ENCODE measurements around the gene ATP6V0D1.

ATP6V0D1 gene

DNA sequence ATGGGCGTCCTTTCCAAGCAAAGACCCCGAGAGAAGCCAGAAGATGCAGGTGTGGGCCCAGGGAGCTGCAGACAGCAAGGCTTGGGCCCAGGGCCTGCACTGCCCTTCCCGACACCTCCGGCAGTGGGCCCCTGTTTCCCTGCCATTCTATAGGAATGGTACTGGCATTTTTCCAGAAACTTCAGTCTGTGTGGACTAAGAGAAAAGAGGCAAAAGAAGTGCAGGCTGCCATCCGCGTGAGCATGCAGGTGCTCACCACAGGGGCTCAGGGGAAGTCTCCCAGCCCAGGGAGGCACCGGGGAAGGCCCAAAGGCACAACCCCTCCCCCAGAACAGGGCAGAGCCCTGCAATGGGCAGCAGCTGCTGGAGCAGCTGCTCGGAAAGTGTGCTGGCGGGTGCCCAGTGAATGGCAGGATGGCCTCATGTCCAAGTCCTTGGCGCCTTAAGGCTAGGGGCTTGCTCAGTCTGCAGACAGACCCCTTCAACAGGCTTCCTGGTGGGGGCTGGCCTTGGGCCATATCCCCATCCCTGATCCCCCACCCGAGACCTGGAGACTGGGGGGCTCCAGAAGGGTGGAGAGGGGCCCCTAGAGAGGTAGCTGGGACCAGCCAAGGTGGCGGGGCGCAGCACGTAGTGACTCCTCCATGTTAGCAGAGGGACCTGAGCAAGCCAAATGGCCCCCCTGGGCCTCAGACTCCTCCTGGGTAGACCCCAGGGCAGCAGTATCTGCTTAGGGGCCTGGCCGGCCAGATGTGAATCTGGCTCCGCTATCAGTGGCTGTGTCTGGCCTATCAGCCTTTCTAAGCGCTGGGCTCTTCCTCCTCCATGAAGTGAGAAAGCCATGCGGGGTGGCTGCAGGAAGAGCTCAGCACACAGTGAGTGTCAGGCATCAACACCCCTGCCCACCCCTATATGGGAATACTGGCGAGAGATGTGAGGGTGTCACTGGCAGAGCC, 80.9 kb downstream of the ATP6V0D1 start:
- no peak overlapping the region for H3K4me3 ChIP-seq (ENCODE audit: low read depth in 1 of 2, low read length in 2 of 2)
- H3K9me3 ChIP-seq (ENCODE audit: control insufficient read depth in 1 of 2, low read length in 2 of 2) = no peaks in the 10 kb centered on the region
- no peaks in the 10 kb centered on the region for H3K27me3 ChIP-seq (ENCODE audit: low read depth, low read length)
- H3K27ac ChIP-seq (ENCODE audit: low read length) = no peak overlapping the region
- no peaks in the 10 kb centered on the region for H3K36me3 ChIP-seq (ENCODE audit: control insufficient read depth in 1 of 2, insufficient read depth in 2 of 2, low read length in 2 of 2)
- peaks cover 4 to 49% of the 10 kb centered on the region in 2 donors for H3K4me1 ChIP-seq (ENCODE audit: control insufficient read depth in 1 of 2, insufficient read depth in 2 of 2, low read length in 2 of 2)

DNA sequence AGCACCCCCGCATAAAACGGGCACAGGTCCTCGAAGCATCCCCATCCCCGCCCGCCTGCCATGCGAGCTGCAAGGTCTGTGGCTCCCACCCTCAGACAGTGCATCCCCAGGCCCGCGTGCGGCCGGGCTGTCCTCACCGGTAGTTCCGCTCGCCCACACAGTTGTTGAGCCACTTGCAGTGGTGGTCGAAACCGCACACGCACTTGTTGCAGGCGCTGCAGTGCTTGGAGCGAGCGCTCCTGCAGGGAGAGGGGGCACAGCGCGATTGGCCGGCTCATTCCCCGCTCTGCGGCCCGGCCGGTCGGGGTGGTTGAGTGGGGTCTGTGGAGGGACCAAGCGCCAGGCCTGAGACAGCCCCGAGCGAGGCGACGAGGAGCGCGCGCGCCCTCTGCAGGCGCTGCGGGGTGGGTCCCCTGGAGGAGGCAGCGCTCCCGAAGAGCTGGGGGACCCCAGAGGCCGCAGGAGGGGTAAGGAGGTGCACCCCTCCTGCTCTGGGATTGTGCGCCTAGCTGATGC, 81.7 kb downstream of the ATP6V0D1 start:
- Histone ChIP-seq H3K27ac (ENCODE audit: low read length) (no peak overlapping the region), H3K36me3 (ENCODE audit: control insufficient read depth in 1 of 2, insufficient read depth in 2 of 2, low read length in 2 of 2) (no peaks in the 10 kb centered on the region), H3K4me3 (ENCODE audit: low read depth in 1 of 2, low read length in 2 of 2) (peak overlapping the region in 1 of 2 donors; percentile 31), H3K4me1 (ENCODE audit: control insufficient read depth in 1 of 2, insufficient read depth in 2 of 2, low read length in 2 of 2) (peaks cover 4 to 52% of the 10 kb centered on the region in 2 donors), H3K9me3 (ENCODE audit: control insufficient read depth in 1 of 2, low read length in 2 of 2) (no peaks in the 10 kb centered on the region), H3K27me3 (ENCODE audit: low read depth, low read length) (no peaks in the 10 kb centered on the region)

DNA sequence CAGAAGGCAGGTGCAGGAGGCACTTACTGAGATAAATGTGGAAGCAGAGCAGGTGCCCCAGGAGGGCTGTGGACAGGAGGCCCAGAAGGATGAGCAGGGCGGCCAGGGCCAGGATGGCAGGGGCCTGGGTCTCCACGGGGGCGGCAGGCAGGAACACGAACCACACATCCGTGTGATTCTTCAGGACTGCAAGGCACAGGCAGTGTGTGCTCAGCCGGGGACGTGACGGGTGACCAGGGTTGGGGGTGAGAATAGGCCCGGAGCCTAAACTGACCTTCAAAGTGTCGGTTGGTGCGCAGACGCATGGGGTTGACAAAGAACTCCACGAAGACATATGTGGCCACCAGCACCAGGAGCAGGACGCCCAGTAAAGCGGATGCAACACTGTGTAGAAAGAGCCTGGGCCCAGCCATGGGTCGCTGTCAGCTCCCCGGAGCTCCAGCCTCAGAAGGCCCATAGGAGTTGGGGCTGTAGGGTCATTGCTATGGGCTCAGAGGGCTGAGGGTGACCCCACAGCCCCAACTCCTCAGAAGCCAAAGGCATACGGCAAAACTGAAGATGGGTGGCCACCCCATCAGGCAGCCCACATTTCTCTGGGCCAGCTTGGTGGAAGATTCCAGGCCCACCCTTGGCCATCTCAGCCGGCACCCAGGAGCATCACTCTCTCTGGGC, 82.3 kb downstream of the ATP6V0D1 start:
- Histone ChIP-seq H3K9me3 (ENCODE audit: control insufficient read depth in 1 of 2, low read length in 2 of 2) (no peaks in the 10 kb centered on the region), H3K4me3 (ENCODE audit: low read depth in 1 of 2, low read length in 2 of 2) (no peak overlapping the region), H3K4me1 (ENCODE audit: control insufficient read depth in 1 of 2, insufficient read depth in 2 of 2, low read length in 2 of 2) (peaks cover 4 to 52% of the 10 kb centered on the region in 2 donors), H3K27ac (ENCODE audit: low read length) (no peak overlapping the region), H3K27me3 (ENCODE audit: low read depth, low read length) (no peaks in the 10 kb centered on the region), H3K36me3 (ENCODE audit: control insufficient read depth in 1 of 2, insufficient read depth in 2 of 2, low read length in 2 of 2) (no peaks in the 10 kb centered on the region)

DNA sequence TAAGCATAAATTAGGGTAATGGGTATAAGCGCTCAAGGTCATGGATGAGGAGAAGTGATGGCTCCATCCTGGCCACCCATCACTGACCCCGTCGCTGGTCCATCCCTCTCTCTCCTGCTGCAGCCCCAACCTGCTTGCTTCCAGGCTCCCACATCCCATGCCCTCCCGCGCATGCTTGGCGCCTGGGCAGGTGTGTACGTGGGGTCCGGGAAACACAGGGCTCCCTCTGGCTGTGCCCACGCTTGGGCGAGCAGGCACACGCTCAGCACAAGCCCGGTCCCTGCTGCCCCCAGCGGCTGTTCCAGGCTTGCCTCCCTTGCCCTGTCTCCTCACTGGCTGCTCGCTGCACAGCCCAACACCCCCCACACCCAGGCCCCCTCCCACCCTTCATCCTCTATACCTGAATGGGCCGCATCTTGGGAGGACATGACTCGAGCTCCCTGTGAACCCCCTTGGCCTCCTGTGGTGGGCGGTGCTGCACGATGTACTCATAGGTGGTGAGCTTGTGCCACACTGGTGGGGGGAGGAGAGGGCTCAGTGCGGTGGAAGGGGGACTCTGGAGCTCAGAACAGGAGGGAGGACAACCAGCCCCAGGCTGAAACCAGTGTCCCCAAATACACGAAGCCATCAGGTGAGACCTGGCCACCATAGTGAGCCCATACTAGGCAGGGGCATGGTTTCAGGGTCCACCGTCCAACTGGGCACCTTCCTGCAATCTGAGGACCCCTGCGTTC, 83.0 kb downstream of the ATP6V0D1 start:
- H3K4me1 ChIP-seq (ENCODE audit: control insufficient read depth in 1 of 2, insufficient read depth in 2 of 2, low read length in 2 of 2) = peaks cover 4 to 58% of the 10 kb centered on the region in 2 donors
- H3K36me3 ChIP-seq (ENCODE audit: control insufficient read depth in 1 of 2, insufficient read depth in 2 of 2, low read length in 2 of 2) = no peaks in the 10 kb centered on the region
- no peak overlapping the region for H3K27ac ChIP-seq (ENCODE audit: low read length)
- no peaks in the 10 kb centered on the region for H3K27me3 ChIP-seq (ENCODE audit: low read depth, low read length)
- H3K9me3 ChIP-seq (ENCODE audit: control insufficient read depth in 1 of 2, low read length in 2 of 2) = no peaks in the 10 kb centered on the region
- no peak overlapping the region for H3K4me3 ChIP-seq (ENCODE audit: low read depth in 1 of 2, low read length in 2 of 2)

DNA sequence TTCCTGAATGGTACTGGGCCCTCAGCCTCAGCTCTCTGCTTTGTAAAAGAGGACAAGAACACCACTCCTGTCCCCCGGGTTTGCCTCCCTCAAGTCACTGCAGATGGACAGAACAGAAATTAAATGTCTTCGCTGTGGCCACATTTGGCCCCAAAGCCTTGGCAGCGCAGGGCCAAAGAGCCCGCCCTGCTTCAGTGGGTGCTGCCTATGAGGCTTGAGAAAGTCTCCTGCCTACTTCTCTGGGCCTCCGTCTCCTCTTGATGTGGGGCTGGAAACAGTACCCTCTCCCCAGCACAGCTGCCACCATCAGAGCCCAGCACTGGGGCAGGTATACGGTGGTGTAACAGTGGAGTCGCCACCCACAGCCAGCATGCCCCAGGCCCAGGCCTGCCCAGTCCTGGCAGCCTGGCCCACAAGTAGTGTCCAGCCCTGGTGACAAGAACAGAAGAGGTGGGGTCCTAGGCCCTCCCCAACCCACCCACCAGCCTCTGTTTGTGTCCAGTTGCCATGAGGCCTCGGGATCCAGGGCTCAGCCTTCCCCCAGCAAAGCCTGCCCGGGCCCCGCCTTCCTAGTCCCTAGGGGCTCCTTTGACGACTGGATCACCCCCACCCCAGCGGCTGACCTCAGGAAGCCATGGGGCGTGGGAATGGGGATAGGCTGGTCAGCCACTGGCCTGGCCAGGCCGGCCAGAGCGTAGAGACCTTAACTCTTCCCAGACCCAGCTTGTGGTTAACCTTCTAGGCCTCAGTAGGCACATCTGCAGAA, 83.7 kb downstream of the ATP6V0D1 start:
- peaks cover 9 to 66% of the 10 kb centered on the region in 2 donors for H3K4me1 ChIP-seq (ENCODE audit: control insufficient read depth in 1 of 2, insufficient read depth in 2 of 2, low read length in 2 of 2)
- no peaks in the 10 kb centered on the region for H3K36me3 ChIP-seq (ENCODE audit: control insufficient read depth in 1 of 2, insufficient read depth in 2 of 2, low read length in 2 of 2)
- H3K4me3 ChIP-seq (ENCODE audit: low read depth in 1 of 2, low read length in 2 of 2) = no peak overlapping the region
- H3K27me3 ChIP-seq (ENCODE audit: low read depth, low read length) = no peaks in the 10 kb centered on the region
- H3K9me3 ChIP-seq (ENCODE audit: control insufficient read depth in 1 of 2, low read length in 2 of 2) = no peaks in the 10 kb centered on the region
- H3K27ac ChIP-seq (ENCODE audit: low read length) = peak overlapping the region; percentile 31

DNA sequence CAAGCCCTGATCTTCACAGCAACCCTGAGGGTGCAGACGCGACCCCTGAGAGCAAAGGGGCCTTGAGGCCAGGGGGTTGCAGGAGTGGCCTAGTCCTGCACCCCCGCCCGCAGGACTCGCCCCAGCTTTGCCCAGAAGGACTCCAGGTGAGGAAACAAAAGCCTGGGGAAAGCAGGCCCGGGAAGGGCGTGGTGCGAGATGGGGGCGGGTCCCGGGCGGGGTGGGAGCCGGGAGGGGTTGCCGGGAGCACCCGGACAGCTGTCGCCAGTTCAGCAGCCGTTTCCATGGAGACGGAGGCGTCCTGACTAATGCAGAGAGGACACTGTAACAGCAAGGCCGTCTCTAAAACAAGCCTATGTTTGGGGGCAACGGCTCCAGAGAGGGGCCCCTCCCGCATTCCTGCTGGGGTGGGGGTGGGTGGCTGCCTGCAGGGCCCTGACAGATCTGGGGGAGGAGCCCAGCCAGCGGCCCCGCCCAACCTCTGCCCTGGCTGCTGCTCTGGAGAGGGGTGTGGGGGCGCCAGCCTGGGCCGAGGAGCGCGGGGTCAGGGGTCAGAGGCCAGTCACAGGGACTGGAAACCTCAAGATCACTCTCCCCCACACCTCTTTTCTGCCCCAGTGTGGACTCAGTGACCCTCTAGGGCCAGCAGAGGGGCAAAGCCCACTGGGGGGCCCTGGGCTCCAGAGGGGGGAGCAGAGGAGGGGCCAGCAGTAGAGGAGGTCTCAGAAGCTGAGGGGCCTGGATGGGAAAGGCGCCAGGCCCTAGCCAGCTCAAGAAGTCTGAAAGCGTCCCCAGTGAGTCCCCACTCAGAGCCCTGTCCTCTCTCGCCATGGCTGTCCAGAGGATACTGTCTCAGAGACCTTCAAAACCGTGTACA, 84.6 kb downstream of the ATP6V0D1 start:
- H3K4me3 ChIP-seq (ENCODE audit: low read depth in 1 of 2, low read length in 2 of 2) = peak overlapping the region in 1 of 2 donors; percentile 12
- H3K36me3 ChIP-seq (ENCODE audit: control insufficient read depth in 1 of 2, insufficient read depth in 2 of 2, low read length in 2 of 2) = no peaks in the 10 kb centered on the region
- H3K9me3 ChIP-seq (ENCODE audit: control insufficient read depth in 1 of 2, low read length in 2 of 2) = no peaks in the 10 kb centered on the region
- H3K4me1 ChIP-seq (ENCODE audit: control insufficient read depth in 1 of 2, insufficient read depth in 2 of 2, low read length in 2 of 2) = peaks cover 9 to 74% of the 10 kb centered on the region in 2 donors
- H3K27me3 ChIP-seq (ENCODE audit: low read depth, low read length) = no peaks in the 10 kb centered on the region
- H3K27ac ChIP-seq (ENCODE audit: low read length) = peak overlapping the region; percentile 31

DNA sequence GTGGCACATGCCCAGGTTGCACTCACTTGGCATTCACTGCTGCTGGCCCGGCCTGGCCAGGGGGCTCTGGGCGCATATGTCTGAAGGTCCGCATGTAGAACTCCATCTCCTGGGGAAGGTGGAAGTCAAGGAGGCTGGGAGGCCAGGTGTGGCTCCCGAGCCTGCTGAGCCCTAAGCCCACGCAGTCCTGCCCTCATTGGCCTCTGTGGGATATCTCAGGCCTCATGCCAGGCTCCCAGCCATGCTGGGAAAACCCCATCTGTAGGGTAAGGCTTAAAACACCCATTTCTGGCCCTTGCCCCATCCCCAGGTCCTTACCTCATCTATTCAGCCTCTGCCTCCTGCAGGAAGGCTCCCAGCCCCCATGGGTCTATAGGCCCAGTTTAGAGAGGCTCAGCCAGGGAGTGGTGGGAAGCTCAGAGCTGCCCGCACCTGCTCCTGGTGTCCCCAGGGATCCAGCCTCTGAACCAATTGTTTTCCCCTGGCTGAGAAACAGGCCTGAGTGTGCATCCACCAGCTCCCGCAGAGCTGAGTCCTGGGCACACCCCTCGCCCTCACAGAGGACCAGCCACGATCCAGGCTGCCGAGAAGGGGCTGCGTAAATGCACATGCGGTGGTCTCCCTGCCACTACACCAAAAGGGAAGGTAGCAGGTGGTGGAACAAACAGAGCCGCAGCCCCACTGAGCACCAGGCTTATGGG, 85.3 kb downstream of the ATP6V0D1 start:
- Histone ChIP-seq H3K4me1 (ENCODE audit: control insufficient read depth in 1 of 2, insufficient read depth in 2 of 2, low read length in 2 of 2) (peaks cover 9 to 82% of the 10 kb centered on the region in 2 donors), H3K27ac (ENCODE audit: low read length) (peak overlapping the region; percentile 16), H3K9me3 (ENCODE audit: control insufficient read depth in 1 of 2, low read length in 2 of 2) (no peaks in the 10 kb centered on the region), H3K36me3 (ENCODE audit: control insufficient read depth in 1 of 2, insufficient read depth in 2 of 2, low read length in 2 of 2) (no peaks in the 10 kb centered on the region), H3K4me3 (ENCODE audit: low read depth in 1 of 2, low read length in 2 of 2) (peak overlapping the region in 1 of 2 donors; percentile 12), H3K27me3 (ENCODE audit: low read depth, low read length) (no peaks in the 10 kb centered on the region)

DNA sequence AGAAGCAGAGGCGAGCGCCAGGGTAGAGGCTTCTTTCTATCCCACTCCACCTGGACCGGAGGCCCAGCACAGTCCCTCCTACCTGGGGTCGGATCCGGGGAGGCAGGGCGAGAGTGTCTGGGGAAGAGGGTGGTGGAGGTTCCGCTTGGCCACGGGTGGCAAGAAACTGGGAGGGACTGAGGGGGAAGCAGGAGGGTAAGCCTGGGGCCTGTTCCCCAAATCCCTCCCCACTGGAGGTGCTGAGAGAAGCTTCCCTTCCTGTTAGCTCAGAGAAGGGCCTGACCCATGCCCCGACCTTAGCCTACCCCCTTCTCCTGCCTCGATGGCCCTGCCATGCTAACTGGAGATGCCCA, 85.9 kb downstream of the ATP6V0D1 start:
- Histone ChIP-seq H3K27ac (ENCODE audit: low read length) (no peak overlapping the region), H3K27me3 (ENCODE audit: low read depth, low read length) (no peaks in the 10 kb centered on the region), H3K4me3 (ENCODE audit: low read depth in 1 of 2, low read length in 2 of 2) (no peak overlapping the region), H3K36me3 (ENCODE audit: control insufficient read depth in 1 of 2, insufficient read depth in 2 of 2, low read length in 2 of 2) (no peaks in the 10 kb centered on the region), H3K4me1 (ENCODE audit: control insufficient read depth in 1 of 2, insufficient read depth in 2 of 2, low read length in 2 of 2) (peaks cover 9 to 87% of the 10 kb centered on the region in 2 donors), H3K9me3 (ENCODE audit: control insufficient read depth in 1 of 2, low read length in 2 of 2) (no peaks in the 10 kb centered on the region)

DNA sequence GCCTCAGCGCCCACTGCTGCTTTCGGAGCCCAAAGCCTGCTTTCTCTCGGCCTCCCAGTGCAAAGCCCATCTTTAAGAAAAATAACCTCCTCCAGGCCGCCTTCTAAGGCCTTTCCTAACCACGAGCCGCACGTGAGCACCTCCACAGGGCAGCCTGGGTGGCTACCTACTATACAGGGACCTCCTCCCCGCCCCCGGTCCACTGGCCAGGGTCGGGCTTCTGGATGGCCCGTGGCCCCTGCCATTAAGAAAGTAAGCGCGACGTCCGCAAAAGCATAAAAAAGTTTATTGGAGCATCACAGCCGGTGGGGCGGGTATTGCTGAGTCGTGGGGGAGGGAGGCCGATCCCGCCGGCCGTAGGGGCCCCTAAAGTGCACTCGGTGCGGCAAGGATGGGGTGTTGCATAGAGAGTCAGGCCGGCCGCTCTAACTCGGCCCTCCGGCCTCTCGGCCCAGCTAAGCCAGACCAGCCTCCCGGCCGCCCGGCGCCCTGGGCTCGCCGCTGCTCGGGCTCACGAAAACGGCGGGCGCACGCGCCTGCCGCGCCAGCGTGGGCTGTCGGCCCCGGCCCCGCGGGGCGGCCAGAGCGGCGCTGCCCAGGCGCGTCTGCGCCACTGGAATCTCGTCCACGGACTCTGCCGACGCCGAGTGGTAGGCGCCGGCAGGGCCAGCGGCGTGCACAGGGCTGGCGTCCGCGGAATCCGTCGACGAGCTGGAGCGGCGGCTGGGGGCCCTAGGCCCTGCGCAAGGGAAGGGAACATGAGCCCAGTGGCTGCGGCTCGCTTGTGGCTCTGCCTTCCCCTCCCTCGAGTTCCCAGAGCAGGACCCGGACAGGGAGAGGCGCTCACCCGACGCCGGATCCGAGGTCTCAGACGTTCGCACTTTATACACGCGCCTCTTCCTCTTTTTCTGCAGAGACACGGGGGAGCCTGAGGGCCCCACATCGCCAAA, 86.5 kb downstream of the ATP6V0D1 start:
- peaks cover 9 to 88% of the 10 kb centered on the region in 2 donors for H3K4me1 ChIP-seq (ENCODE audit: control insufficient read depth in 1 of 2, insufficient read depth in 2 of 2, low read length in 2 of 2)

More for the DNA sequence above, 86.5 kb downstream of the ATP6V0D1 start:
- Histone ChIP-seq H3K27me3 (ENCODE audit: low read depth, low read length) (no peaks in the 10 kb centered on the region), H3K27ac (ENCODE audit: low read length) (no peak overlapping the region), H3K4me3 (ENCODE audit: low read depth in 1 of 2, low read length in 2 of 2) (peak overlapping the region in 1 of 2 donors; percentile 97), H3K9me3 (ENCODE audit: control insufficient read depth in 1 of 2, low read length in 2 of 2) (no peaks in the 10 kb centered on the region), H3K36me3 (ENCODE audit: control insufficient read depth in 1 of 2, insufficient read depth in 2 of 2, low read length in 2 of 2) (no peaks in the 10 kb centered on the region)

Measured in muscle layer of duodenum (tissue), 2 donors.